Activated CD4-positive, CD25-positive, alpha-beta regulatory T cell treated with anti-CD3 and anti-CD28 coated beads, Interleukin-2, amount 50 U/mL, for 72 hours (primary cell): Measurements from ENCODE around the gene COQ9.

ENCODE experiments used
- DNase-seq: peaks from one replicate; pipeline ENCODE4 v3.0.0; 2021

COQ9 gene

GRCh38 chr16:57473176-57473840, 26.0 kb downstream of the COQ9 start:
- no peak for DNase-seq

- no peak for DNase-seq
Measured at GRCh38 chr16:57473906-57474305, 26.6 kb downstream of the COQ9 start.

DNA sequence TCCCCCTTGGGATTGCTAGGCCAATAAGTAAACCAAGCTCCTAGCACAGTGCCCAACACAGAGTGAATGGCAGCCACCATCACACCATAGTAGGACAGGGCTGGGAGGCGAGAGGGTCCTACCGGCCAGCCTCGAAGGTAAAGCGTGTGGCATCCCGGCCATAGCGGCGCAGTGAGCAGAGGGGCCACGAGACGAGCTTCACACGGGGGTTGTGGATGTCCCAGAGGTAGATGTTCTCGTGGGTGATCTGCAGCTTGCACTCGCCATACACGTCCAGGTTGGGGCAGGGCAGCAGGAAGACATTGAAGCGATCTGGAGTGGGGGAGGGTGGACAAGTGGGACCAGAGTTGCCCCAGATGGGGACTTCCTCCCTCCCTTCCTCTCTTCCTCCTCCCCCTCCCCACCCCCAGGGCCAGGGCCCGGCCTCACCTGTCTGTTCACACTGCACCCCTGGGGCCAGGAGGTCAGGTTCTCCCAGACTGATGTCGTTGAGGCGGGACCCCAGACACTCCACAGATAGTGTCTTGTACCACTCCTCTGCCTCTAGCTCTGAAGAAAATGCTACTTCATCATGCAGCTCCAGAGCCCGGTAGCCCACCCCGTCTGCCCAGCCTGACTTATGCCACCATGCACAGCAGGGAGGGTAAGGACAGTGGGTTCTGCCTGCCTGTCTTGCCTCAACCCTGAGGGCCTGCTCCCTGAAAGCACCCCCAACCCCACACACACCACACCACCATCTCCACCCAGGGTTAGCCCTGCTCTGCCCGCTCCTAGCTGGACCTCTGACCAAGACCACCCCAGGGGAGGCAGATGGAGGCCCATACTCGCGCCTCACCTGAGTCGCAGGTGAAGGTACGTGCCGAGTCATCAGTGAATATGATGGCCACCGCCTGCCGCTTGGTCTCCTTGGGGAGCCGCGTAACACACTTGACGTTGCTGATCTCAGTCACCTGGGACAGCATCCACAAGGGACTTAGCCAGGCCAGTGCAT, 27.7 kb downstream of the COQ9 start:
- no peak for DNase-seq

GRCh38 chr16:57475711-57476339, 28.5 kb downstream of the COQ9 start:
- DNase-seq = peak; percentile 68

DNA sequence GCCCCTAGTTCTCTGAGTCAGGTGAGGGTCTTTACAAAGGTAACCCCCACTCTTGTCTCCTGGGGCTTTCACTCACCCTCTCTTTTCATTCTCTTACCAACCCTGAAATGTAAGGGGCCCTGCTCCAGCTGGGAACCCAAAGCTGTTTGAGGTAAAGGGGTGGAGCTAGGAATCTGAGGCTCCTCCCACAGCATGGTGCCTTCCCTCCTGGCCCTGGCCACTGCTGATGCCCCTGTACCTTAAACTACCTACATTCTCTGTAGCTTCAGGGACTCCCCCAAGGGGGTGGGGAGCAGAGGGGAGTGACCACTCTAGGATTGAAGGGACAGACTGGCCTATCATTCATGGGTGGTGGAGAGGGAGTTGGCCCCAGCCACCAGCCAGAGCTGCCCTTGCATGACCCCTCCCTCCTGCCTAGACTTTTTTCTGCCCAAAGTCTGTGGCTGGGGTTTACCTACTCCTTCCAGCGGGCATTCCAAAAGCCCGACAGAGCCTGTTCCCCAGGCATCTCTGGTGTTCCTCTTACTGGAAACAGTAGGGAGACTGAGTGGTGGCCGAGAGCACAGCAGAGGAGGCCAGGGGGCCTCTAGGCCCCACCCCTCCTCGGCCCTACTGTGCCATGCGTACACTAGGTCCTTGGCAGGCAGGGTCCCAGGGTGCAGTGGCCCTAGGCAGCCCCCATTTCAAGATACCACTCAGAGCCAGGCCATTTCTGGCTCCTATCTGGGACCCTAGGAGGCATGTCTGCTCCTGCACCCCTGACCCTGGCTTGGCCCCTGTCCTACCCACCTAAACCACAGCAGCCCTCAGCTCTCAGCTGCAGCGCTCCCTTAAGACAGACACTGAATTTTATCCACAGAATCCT, 29.5 kb downstream of the COQ9 start:
- no peak for DNase-seq

GRCh38 chr16:57477531-57478202, 30.4 kb downstream of the COQ9 start:
- no peak for DNase-seq

DNA sequence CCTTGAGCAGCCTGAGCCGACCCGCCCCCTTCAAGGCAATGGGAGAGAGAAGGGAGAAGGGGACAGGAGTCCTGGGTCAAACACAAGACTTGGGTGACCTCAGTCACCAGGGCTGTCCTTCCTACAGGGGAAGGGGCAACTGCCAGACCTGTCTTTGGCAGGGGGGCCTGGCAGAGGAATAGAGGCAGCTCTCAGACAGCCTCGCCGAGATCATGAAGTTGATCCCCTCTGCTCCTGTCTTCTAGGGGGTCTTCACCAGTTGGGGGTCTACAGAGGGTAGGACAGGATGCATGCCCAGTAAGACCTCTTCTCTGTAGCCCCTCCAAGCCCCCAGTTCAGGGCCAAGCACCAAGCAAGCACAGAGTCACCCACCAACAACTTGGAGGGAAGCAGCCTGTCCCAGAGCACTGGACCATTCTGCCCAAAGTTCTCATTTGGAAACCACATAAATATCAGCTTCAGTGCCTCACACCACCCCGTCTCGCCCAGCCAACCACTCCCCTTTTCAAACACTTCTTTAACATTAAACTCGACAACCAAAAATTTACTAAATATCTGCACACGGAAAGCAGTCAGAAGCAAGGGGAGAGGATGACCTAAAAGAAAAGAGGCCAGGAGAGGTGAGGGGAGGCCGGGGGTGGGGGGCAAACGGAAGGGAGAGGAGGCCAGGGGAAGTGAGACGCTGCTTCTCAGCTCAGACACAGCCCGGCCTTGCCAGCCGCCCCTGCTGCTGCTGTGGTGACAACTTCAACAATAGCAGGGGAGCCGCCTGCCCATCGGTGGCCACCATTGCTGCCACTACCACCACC, 31.3 kb downstream of the COQ9 start:
- no peak for DNase-seq

DNA sequence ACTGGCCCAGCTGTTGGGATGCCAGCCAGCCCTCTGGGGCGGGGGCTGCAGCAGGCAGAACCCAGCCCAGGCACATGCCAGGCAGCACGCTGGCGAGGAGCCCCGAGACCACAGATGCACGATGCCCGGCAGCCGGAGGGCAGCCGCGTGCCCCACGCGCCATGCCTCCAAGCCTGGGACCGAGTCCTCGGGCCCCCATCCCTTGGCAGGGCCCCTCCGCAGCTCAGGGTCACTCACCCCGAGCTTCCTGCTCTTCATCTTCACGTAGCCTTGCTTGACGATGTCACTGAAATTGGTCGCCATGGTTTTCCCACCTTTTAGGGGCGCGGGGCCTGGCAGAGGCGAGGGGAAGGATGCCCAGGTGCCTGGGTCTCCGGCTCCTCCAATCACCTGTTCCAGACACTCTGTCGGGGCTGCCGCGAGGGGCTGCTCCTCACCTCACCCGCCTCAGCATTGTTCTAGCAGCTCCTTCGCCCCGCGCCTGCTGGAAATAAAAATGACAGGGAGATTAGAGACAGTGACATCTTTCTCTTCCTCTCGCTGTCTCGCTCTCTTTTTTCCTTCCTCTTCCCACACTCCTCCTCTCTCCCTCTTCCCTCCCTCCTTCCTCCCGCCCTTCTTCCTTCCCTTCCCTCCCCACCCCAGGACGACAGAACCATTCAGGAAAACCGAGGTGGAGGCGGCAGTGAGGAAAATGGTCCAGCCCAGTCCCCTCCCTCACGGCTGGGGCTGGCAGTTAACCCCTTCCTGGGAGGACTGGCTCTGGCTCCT, 32.1 kb downstream of the COQ9 start:
- DNase-seq = no peak

GRCh38 chr16:57479976-57480753, 32.9 kb downstream of the COQ9 start:
- no peak for DNase-seq

DNA sequence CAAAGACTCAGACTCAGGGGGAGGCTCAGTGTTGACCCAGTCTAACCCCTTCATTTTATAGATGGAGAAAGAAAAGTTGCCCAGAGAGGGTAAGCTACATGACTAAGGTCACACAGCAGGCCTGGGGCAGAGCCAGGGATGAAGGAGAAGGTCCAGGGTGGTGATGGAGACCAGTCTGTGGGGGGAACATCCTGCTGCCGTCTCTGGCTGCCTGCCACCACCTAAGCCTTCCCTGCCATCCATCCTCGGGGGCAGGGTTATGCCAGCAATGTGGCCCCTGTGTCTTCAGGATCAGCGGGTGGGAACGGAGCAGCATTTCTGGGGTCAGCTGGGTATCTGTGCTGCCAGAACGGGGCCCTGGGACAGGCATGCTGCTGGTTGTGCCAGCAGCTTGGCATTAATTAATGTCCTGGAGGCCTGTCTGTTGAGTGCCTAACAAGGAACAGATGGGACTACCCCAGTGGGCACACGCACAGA, 33.5 kb downstream of the COQ9 start:
- DNase-seq = no peak

DNA sequence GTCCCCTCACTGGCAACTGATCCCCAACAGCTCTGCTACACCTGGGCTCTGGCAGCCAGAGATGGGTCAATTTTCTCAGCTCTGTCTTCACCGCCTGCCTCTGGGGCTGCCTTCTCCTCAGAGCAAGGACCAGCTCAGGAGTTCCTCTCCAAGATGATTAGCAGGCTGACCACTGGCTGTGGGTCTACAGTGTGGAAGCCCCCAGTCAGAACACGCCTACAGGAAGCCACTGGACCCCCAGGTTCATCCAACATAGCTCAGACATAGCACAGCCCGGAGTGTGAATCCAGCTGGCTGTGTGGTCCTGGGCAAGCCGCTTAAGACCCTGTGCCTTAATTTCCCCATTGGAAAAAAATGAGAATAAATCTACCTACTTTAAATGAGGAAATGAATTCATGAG, 34.1 kb downstream of the COQ9 start:
- no peak for DNase-seq

DNA sequence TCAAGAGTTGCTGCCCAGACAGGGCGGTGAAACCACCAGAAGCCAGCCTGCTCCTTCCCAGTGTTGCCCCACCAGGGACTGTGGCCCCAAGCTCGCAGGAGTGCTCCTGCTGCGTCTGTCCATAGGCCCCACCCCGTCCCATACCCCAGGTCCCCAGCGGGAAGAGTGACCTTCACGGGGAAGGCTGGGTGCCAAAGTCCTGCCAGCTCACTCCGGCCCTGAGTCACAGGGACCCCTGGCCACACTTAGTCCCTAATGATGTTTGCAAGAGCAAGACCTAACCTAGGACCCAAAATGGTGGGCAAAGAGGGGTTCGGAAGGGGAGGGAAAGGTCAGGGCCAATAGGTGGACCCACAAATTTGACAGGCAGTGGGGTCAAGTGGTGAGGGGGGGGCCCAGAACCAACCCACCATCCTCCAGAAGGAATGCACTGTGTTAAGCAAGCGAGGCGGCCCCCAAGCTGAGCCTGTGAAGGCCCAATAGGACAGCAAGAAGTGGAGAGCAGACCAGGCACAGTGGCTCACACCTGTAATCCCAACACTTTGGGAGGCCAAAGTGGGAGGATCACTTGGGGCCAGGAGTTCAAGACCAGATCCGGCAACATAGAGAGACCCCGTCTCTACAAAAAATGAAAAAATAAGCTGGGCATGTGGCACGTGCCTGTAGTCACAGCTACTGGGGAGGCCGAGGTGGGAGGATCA, 35.7 kb downstream of the COQ9 start:
- DNase-seq = no peak

DNA sequence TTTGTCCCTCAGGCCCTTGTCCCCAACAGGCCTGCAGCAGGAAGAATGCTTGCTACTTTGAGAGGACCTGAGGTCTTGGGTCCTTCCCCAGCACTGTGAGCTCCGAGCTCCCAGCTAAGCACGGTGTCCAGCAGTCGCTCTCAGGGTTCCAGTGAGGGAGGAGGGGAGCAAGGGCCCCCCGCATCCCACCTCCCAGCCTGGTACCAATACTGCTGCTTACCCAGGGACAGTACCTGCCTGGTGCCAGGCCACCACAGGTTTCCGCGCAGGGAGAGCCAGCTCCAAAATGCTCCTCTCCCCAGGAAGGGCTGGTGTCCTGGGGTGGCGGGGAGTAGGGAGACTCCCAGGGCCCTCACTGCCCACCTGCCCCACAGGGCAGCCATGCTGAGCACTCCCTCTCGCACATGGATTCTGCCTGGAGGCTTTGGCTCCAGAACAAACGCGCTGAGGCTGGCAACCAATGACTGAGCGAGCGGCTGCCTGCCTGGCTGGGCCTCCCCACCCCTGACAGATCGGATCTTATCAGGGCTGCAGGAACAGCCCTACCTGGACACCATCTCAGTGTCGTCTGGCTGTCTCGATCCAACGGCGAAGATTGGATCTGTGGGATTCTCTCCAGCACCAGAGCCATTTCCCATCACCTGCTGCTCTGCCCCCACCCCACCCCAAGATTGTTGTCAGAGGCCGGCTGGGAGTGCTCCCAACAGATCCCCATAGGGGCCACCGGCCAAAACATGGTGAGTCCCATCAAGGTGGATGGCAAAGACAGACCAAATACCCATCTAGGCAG, 36.6 kb downstream of the COQ9 start:
- no peak for DNase-seq

- DNase-seq = no peak
Measured at GRCh38 chr16:57484515-57485005, 37.3 kb downstream of the COQ9 start.

GRCh38 chr16:57485091-57485915, 38.0 kb downstream of the COQ9 start:
- no peak for DNase-seq
